Activated naive CD8-positive, alpha-beta T cell treated with anti-CD3 and anti-CD28 coated beads for 36 hours (primary cell): ENCODE measurements around the gene PLEKHA8. TPM values are rescaled to one million over a fixed set of nuclear protein-coding genes. Genes with fewer than 3 reads are reported as not detected.

Experiments
- DNase-seq: peaks from one replicate; pipeline ENCODE4 v3.0.0; 2021
- H3K27ac Mint-ChIP-seq: one replicate; pipeline ENCODE4 v1.8.0; 2022; ENCODE audit warnings: mild to moderate bottlenecking, moderate library complexity, mixed read lengths
- H3K27me3 Mint-ChIP-seq: one replicate; pipeline ENCODE4 v1.8.0; 2022; ENCODE audit warnings: mild to moderate bottlenecking, mixed read lengths
- H3K36me3 Mint-ChIP-seq: one replicate; pipeline ENCODE4 v1.8.0; 2021; ENCODE audit warnings: mild to moderate bottlenecking, mixed read lengths
- H3K4me1 Mint-ChIP-seq: one replicate; pipeline ENCODE4 v1.8.0; 2021; ENCODE audit warnings: mixed read lengths
- H3K4me3 Mint-ChIP-seq: one replicate; pipeline ENCODE4 v1.8.0; 2022; ENCODE audit warnings: mild to moderate bottlenecking, moderate library complexity, mixed read lengths
- H3K9me3 Mint-ChIP-seq: one replicate; pipeline ENCODE4 v1.8.0; 2022; ENCODE audit warnings: mixed read lengths
- total RNA-seq, 2 experiments: library from RNA; stranded (reverse); gene quantifications; one replicate each; pipeline ENCODE4 v1.2.3, GENCODE V29; 2021

PLEKHA8 gene
- total RNA-seq, 2 experiments from 2014 or later = 11.7 to 13.2 TPM

DNA sequence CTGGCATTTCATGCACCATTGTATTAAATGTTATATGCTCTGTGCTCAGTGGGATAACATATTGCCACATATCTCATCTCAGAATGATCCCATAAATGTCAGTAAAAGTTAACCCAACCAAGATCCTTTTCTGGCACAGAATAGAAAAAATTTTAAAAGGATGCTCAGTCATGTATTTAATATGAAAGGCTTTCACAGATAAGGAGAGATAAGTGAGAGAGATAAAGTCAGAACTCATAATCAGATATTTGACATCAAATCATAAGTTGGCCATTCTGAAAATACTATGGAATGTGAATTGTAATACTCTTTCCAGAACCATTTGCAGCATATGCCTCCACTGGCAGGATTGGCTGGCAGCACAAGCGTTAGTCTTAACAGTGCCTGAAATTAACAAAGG lies 38.5 kb downstream of the PLEKHA8 start:
- no peaks in the 10 kb centered on the region for H3K9me3 Mint-ChIP-seq

GRCh38 chr7:30068117-30068516 lies 39.9 kb downstream of the PLEKHA8 start:
- H3K27ac Mint-ChIP-seq = no peak overlapping the region
- H3K4me1 Mint-ChIP-seq = no peaks in the 10 kb centered on the region
- no peak overlapping the region for H3K4me3 Mint-ChIP-seq
- peaks cover 7% of the 10 kb centered on the region for H3K36me3 Mint-ChIP-seq
- H3K9me3 Mint-ChIP-seq = no peaks in the 10 kb centered on the region
- DNase-seq = no peak
- no peaks in the 10 kb centered on the region for H3K27me3 Mint-ChIP-seq

More for the DNA sequence above, 38.5 kb downstream of the PLEKHA8 start:
- Mint-ChIP-seq H3K4me1 (peaks cover 2% of the 10 kb centered on the region), H3K27ac (no peak overlapping the region), H3K27me3 (no peaks in the 10 kb centered on the region), H3K4me3 (no peak overlapping the region), H3K36me3 (peaks cover 7% of the 10 kb centered on the region)
- DNase-seq = no peak

GRCh38 chr7:30069096-30069867 lies 41.1 kb downstream of the PLEKHA8 start:
- H3K4me1 Mint-ChIP-seq = peaks cover under 1% of the 10 kb centered on the region

DNA sequence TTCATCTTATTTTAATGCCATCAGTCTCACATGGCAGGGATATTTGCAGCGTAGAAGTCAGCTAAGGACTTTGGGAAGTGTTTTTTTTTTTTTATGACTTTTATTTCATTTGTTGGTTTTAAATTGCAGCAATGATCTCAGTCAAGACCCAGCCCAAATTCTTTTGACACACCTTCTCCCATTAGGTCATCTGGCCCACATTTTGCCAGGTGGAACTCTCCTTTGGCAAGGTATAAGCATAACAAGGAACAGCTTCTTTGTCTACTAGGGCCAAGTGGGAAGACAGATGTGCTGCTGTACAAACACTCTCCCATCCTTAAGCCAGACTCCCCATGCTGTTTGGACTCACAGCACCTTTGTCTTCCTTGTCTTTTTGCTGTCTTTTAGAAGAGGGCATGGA lies 41.8 kb downstream of the PLEKHA8 start:
- no peak for DNase-seq
- H3K9me3 Mint-ChIP-seq = no peaks in the 10 kb centered on the region
- no peak overlapping the region for H3K27ac Mint-ChIP-seq
- H3K4me1 Mint-ChIP-seq = peaks cover 2% of the 10 kb centered on the region
- H3K36me3 Mint-ChIP-seq = peaks cover 7% of the 10 kb centered on the region
- no peaks in the 10 kb centered on the region for H3K27me3 Mint-ChIP-seq
- no peak overlapping the region for H3K4me3 Mint-ChIP-seq

More at GRCh38 chr7:30069096-30069867, 41.1 kb downstream of the PLEKHA8 start:
- H3K9me3 Mint-ChIP-seq = no peaks in the 10 kb centered on the region
- H3K4me3 Mint-ChIP-seq = no peak overlapping the region
- no peak overlapping the region for H3K27ac Mint-ChIP-seq
- DNase-seq = no peak
- peaks cover 7% of the 10 kb centered on the region for H3K36me3 Mint-ChIP-seq
- no peaks in the 10 kb centered on the region for H3K27me3 Mint-ChIP-seq

GRCh38 chr7:30072735-30073134 lies 44.5 kb downstream of the PLEKHA8 start:
- H3K9me3 Mint-ChIP-seq = no peaks in the 10 kb centered on the region
- peaks cover 2% of the 10 kb centered on the region for H3K4me1 Mint-ChIP-seq
- H3K36me3 Mint-ChIP-seq = peaks cover 5% of the 10 kb centered on the region
- no peaks in the 10 kb centered on the region for H3K27me3 Mint-ChIP-seq
- no peak for DNase-seq
- H3K4me3 Mint-ChIP-seq = no peak overlapping the region
- no peak overlapping the region for H3K27ac Mint-ChIP-seq

GRCh38 chr7:30074422-30075030 lies 46.3 kb downstream of the PLEKHA8 start:
- Mint-ChIP-seq H3K36me3 (peaks cover 4% of the 10 kb centered on the region), H3K9me3 (no peaks in the 10 kb centered on the region), H3K27ac (no peak overlapping the region), H3K27me3 (no peaks in the 10 kb centered on the region), H3K4me1 (peaks cover 2% of the 10 kb centered on the region), H3K4me3 (no peak overlapping the region)
- no peak for DNase-seq

GRCh38 chr7:30076411-30076810 lies 48.2 kb downstream of the PLEKHA8 start:
- no peak overlapping the region for H3K27ac Mint-ChIP-seq

DNA sequence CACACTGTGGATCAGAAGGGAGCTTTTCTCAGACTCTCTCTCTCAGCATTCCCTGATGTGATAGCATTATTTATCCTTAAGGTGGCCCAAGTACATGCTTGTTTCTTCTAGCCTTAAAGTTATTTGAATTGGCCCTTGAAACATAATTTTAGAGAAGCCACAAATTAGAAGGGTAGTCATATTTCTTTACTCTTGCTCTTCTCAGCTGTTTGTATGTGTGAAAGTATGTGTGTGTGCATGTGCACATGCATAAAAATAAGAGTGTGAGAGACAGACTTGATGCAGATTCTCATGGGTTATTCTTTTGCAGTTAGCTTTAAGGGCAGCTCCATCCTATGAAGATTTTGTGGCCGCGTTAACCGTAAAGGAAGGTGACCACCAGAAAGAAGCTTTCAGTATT lies 50.1 kb downstream of the PLEKHA8 start:
- Mint-ChIP-seq H3K9me3 (no peaks in the 10 kb centered on the region), H3K4me1 (peaks cover 2% of the 10 kb centered on the region), H3K36me3 (peaks cover 2% of the 10 kb centered on the region), H3K27me3 (no peaks in the 10 kb centered on the region), H3K27ac (no peak overlapping the region), H3K4me3 (no peak overlapping the region)
- no peak for DNase-seq

More at GRCh38 chr7:30076411-30076810, 48.2 kb downstream of the PLEKHA8 start:
- H3K27me3 Mint-ChIP-seq = no peaks in the 10 kb centered on the region
- no peak overlapping the region for H3K4me3 Mint-ChIP-seq
- no peak for DNase-seq
- peaks cover 2% of the 10 kb centered on the region for H3K36me3 Mint-ChIP-seq
- H3K4me1 Mint-ChIP-seq = peaks cover 2% of the 10 kb centered on the region
- H3K9me3 Mint-ChIP-seq = no peaks in the 10 kb centered on the region

DNA sequence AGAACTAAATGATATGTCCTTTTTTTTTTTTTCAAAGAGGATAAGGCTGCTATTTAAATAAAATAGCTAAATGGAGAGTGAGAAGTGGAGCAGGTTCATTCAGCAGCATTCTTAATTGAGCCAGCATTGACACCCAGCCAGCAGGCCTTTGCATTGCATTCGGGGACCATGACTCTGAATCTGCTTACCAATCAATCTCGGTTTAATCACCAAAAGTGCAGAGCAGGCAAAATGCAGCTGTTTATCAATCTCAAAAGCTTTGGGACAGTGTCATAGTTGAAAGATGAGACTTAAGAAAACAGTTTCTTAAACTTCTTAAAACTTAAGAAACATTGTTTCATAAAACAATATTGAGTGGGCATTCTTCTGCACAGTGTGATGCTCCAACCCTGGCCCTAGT lies 51.7 kb downstream of the PLEKHA8 start:
- DNase-seq = no peak
- H3K36me3 Mint-ChIP-seq = peaks cover 2% of the 10 kb centered on the region
- H3K27ac Mint-ChIP-seq = no peak overlapping the region
- H3K4me3 Mint-ChIP-seq = no peak overlapping the region
- H3K27me3 Mint-ChIP-seq = no peaks in the 10 kb centered on the region
- H3K9me3 Mint-ChIP-seq = no peaks in the 10 kb centered on the region
- peaks cover 2% of the 10 kb centered on the region for H3K4me1 Mint-ChIP-seq

- no peak overlapping the region for H3K4me3 Mint-ChIP-seq
- H3K27ac Mint-ChIP-seq = no peak overlapping the region
- DNase-seq = no peak
- H3K4me1 Mint-ChIP-seq = peaks cover 2% of the 10 kb centered on the region
- H3K36me3 Mint-ChIP-seq = peaks cover 2% of the 10 kb centered on the region
- no peaks in the 10 kb centered on the region for H3K27me3 Mint-ChIP-seq
- H3K9me3 Mint-ChIP-seq = no peaks in the 10 kb centered on the region
These were observed 52.6 kb downstream of the PLEKHA8 start for GRCh38 chr7:30080818-30081217.

DNA sequence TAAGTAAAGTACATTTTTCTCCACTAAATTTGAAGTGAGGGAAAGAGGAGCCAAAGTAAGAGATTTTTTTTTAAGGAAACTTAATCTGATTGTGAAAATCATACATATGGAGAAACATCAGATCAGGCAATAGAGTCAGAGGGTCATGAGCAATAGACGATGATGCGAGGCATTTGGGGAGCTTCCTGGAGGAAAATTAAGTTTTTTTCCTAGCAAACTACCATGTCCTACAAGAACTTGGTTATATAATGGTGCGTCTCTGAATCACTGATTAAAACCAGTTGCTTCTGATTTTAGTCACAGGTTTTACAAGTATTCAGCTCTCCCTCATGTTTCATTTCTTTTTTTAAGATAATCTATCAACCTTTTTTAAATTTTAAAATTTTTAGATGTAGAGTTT lies 54.5 kb downstream of the PLEKHA8 start:
- H3K27me3 Mint-ChIP-seq = no peaks in the 10 kb centered on the region
- H3K27ac Mint-ChIP-seq = no peak overlapping the region
- DNase-seq = no peak
- peaks cover 2% of the 10 kb centered on the region for H3K36me3 Mint-ChIP-seq
- H3K9me3 Mint-ChIP-seq = no peaks in the 10 kb centered on the region
- H3K4me3 Mint-ChIP-seq = no peak overlapping the region
- H3K4me1 Mint-ChIP-seq = peaks cover 2% of the 10 kb centered on the region

DNA sequence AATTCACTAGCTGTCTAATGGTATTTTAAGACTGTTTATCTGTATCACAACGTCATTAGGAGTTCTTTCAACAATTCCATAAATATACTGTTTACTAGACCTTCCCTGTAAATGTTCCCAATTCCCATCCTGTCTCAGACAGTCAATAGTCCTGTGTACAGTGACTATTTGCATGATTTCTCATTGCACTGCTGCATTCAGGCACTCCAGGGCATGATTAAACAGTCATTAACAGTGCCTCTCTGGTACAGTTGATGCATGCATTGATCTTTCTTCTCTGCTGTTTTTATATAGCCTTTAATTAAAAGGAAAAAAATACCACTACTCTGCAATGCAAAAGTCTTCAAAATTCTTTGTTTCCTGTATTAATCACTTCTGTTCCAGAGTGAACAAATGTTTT lies 55.1 kb downstream of the PLEKHA8 start:
- no peak for DNase-seq
- Mint-ChIP-seq H3K4me3 (no peak overlapping the region), H3K27me3 (no peaks in the 10 kb centered on the region), H3K4me1 (peaks cover 2% of the 10 kb centered on the region), H3K27ac (no peak overlapping the region), H3K36me3 (peaks cover 2% of the 10 kb centered on the region), H3K9me3 (no peaks in the 10 kb centered on the region)

- H3K36me3 Mint-ChIP-seq = peaks cover 2% of the 10 kb centered on the region
- no peak overlapping the region for H3K27ac Mint-ChIP-seq
- no peak for DNase-seq
- no peaks in the 10 kb centered on the region for H3K27me3 Mint-ChIP-seq
- peaks cover 2% of the 10 kb centered on the region for H3K4me1 Mint-ChIP-seq
- H3K4me3 Mint-ChIP-seq = no peak overlapping the region
- no peaks in the 10 kb centered on the region for H3K9me3 Mint-ChIP-seq
These were observed 56.0 kb downstream of the PLEKHA8 start for GRCh38 chr7:30084212-30084611.

- Mint-ChIP-seq H3K36me3 (no peaks in the 10 kb centered on the region), H3K27ac (no peak overlapping the region), H3K27me3 (no peaks in the 10 kb centered on the region), H3K9me3 (no peaks in the 10 kb centered on the region), H3K4me1 (peaks cover 2% of the 10 kb centered on the region), H3K4me3 (no peak overlapping the region)
- no peak for DNase-seq
These were observed 58.3 kb downstream of the PLEKHA8 start for GRCh38 chr7:30086529-30086928.

- H3K9me3 Mint-ChIP-seq = no peaks in the 10 kb centered on the region
These were observed 59.2 kb downstream of the PLEKHA8 start for GRCh38 chr7:30087371-30087770.

DNA sequence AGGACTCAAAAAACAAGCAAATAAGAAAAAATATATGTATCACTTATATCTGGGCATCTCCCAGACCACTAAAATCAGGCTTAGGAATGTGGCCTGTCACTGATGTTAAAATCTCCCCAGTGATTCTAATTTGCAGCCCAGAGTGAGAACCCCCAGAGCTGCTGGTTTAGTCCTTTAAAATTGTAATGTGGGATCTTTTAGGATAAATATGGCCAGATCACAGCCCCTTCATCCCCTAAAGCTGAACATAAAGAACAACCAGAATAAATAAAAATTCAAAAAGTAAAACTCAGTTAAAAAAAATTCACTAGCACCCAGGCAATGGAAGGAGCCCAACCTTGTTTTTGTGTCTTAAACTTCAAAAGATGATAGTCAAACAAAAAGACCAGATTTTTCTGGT lies 60.1 kb downstream of the PLEKHA8 start:
- Mint-ChIP-seq H3K4me1 (peaks cover 2% of the 10 kb centered on the region), H3K4me3 (no peak overlapping the region), H3K9me3 (no peaks in the 10 kb centered on the region), H3K27me3 (no peaks in the 10 kb centered on the region), H3K27ac (no peak overlapping the region), H3K36me3 (no peaks in the 10 kb centered on the region)
- DNase-seq = no peak

More at GRCh38 chr7:30087371-30087770, 59.2 kb downstream of the PLEKHA8 start:
- H3K4me1 Mint-ChIP-seq = peaks cover 2% of the 10 kb centered on the region
- no peak overlapping the region for H3K4me3 Mint-ChIP-seq
- H3K27me3 Mint-ChIP-seq = no peaks in the 10 kb centered on the region
- H3K36me3 Mint-ChIP-seq = no peaks in the 10 kb centered on the region
- no peak overlapping the region for H3K27ac Mint-ChIP-seq
- no peak for DNase-seq
